Liver (tissue), 9 donors: ENCODE results near the gene SV2B. TPM values are rescaled to one million over a fixed set of nuclear protein-coding genes. Genes with fewer than 3 reads are reported as not detected.

ENCODE experiments used
- DNase-seq: peaks from one replicate; pipeline ENCODE4 v3.0.0-alpha.2; 2017; ENCODE audit warnings: low spot score
- H3K27ac ChIP-seq, 2 donors: one replicate each; pipeline ENCODE4 v1.7.0; 2013; ENCODE audit warnings: inconsistent platforms in 2 of 2, low read length in 2 of 2, control low read depth in 1 of 2, low read depth in 1 of 2, mild to moderate bottlenecking in 1 of 2
- H3K27me3 ChIP-seq, 4 donors: one replicate each; pipeline versions ENCODE4 v1.6.1 to v1.7.0; 2013; ENCODE audit warnings: low read length in 3 of 4, inconsistent platforms in 1 of 4, mild to moderate bottlenecking in 1 of 4, moderate library complexity in 1 of 4; ENCODE audit not compliant: control insufficient read depth in 4 of 4, insufficient read depth in 4 of 4
- H3K36me3 ChIP-seq, 4 donors: one replicate each; pipeline versions ENCODE4 v1.6.1 to v1.7.0; 2013; ENCODE audit warnings: low read length in 3 of 4, mild to moderate bottlenecking in 3 of 4, low read depth in 1 of 4, moderate library complexity in 1 of 4; ENCODE audit not compliant: control insufficient read depth in 4 of 4, insufficient read depth in 3 of 4
- H3K4me1 ChIP-seq, 4 donors: one replicate each; pipeline versions ENCODE4 v1.6.1 to v1.7.0; 2013; ENCODE audit warnings: low read length in 3 of 4, mild to moderate bottlenecking in 3 of 4, moderate library complexity in 1 of 4; ENCODE audit not compliant: control insufficient read depth in 4 of 4, insufficient read depth in 4 of 4
- H3K4me3 ChIP-seq, 3 donors: one replicate each; pipeline versions ENCODE4 v1.6.1 to v1.7.0; 2013; ENCODE audit warnings: low read length in 3 of 3, control low read depth in 1 of 3, low read depth in 1 of 3, mild to moderate bottlenecking in 1 of 3
- H3K9ac ChIP-seq, 2 donors: one replicate each; pipeline ENCODE4 v1.7.0; 2013; ENCODE audit warnings: low read length in 2 of 2, mild to moderate bottlenecking in 2 of 2, moderate library complexity in 2 of 2, control low read depth in 1 of 2, low read depth in 1 of 2
- H3K9me3 ChIP-seq, 4 donors: one replicate each; pipeline versions ENCODE4 v1.6.1 to v1.7.0; 2013; ENCODE audit warnings: low read length in 3 of 4; ENCODE audit not compliant: control insufficient read depth in 4 of 4
- ATF3 ChIP-seq: IDR thresholded peaks from 2 replicates; pipeline ENCODE4 v1.6.1; 2016; ENCODE audit warnings: antibody characterized with exemption
- EGR1 ChIP-seq, 2 donors: IDR thresholded peaks; 2 replicates each; pipeline ENCODE4 v1.6.1; 2016 to 2018; ENCODE audit warnings: antibody characterized with exemption in 2 of 2, low read depth in 2 of 2
- FOXA1 ChIP-seq: IDR thresholded peaks from 2 replicates; pipeline ENCODE4 v1.6.1; 2016; ENCODE audit warnings: antibody characterized with exemption
- FOXA2 ChIP-seq: IDR thresholded peaks from 2 replicates; pipeline ENCODE4 v1.6.1; 2016; ENCODE audit warnings: antibody characterized with exemption
- GABPA ChIP-seq, 2 donors: IDR thresholded peaks in 1 of 2; conservative IDR thresholded peaks in 1 of 2; 2 replicates each; pipeline ENCODE4 v1.6.1; 2016; ENCODE audit warnings: antibody characterized with exemption in 2 of 2, mild to moderate bottlenecking in 1 of 2, moderate library complexity in 1 of 2
- HNF4A ChIP-seq, 2 donors: conservative IDR thresholded peaks; 2 replicates each; pipeline ENCODE4 v1.6.1; 2016; ENCODE audit warnings: antibody characterized with exemption in 2 of 2, mild to moderate bottlenecking in 2 of 2
- HNF4G ChIP-seq: IDR thresholded peaks from 2 replicates; pipeline ENCODE4 v1.6.1; 2016; ENCODE audit warnings: antibody characterized with exemption
- JUND ChIP-seq, 2 donors: IDR thresholded peaks; 2 replicates each; pipeline ENCODE4 v1.6.1; 2016; ENCODE audit warnings: antibody characterized with exemption in 2 of 2
- MAX ChIP-seq: IDR thresholded peaks from 2 replicates; pipeline ENCODE4 v1.6.1; 2016; ENCODE audit warnings: antibody characterized with exemption
- NR2F2 ChIP-seq: IDR thresholded peaks from 2 replicates; pipeline ENCODE4 v1.6.1; 2016; ENCODE audit warnings: antibody characterized with exemption
- RAD21 ChIP-seq, 2 donors: IDR thresholded peaks; 2 replicates each; pipeline ENCODE4 v1.6.1; 2016; ENCODE audit warnings: antibody characterized with exemption in 2 of 2, mild to moderate bottlenecking in 2 of 2
- REST ChIP-seq: IDR thresholded peaks from 2 replicates; pipeline ENCODE4 v1.6.1; 2016; ENCODE audit warnings: antibody characterized with exemption, mild to moderate bottlenecking
- RXRA ChIP-seq, 2 donors: IDR thresholded peaks; 2 replicates each; pipeline ENCODE4 v1.6.1; 2017 to 2018; ENCODE audit warnings: antibody characterized with exemption in 2 of 2, mild to moderate bottlenecking in 1 of 2
- SP1 ChIP-seq: IDR thresholded peaks from 2 replicates; pipeline ENCODE4 v1.6.1; 2018; ENCODE audit warnings: antibody characterized with exemption, mild to moderate bottlenecking
- YY1 ChIP-seq: IDR thresholded peaks from 2 replicates; pipeline ENCODE4 v1.6.1; 2016; ENCODE audit warnings: antibody characterized with exemption, mild to moderate bottlenecking
- ZBTB33 ChIP-seq: IDR thresholded peaks from 2 replicates; pipeline ENCODE4 v1.6.1; 2016; ENCODE audit warnings: antibody characterized with exemption
- WGBS: extraction: QIAGEN DNeasy Blood & Tissue Kit; methylation state at CpG from one replicate; pipeline ENCODE4 v1.1.7; 2013; 5-methylcytosine and 5-hydroxymethylcytosine counted together
- polyA plus RNA-seq, 2 donors: library from polyadenylated mRNA; stranded (reverse) in 1 of 2; unstranded in 1 of 2; fragments of 200-250 nt in 1 of 2; fragments of >200 nt in 1 of 2; fragmentation: Nextera tagmentation in 1 of 2; extraction: Ambion mirVana in 1 of 2; gene quantifications; one replicate each; pipeline versions ENCODE4 v1.2.1 to v1.2.3, GENCODE V29; 2013 to 2015
- total RNA-seq, 2 donors: library from RNA; depleted of rRNA; stranded (reverse); fragments of >200 nt; gene quantifications; one replicate each; pipeline ENCODE4 v1.2.3, GENCODE V29; 2014
- donor health status: healthy.
- donor health status: healthy.
- donor health status: healthy.
- donor health status: healthy.
- donor health status: healthy.

Gene SV2B
- total and polyA plus RNA-seq, 4 donors: 0.08 to 0.16 (median 0.09) TPM; not detected in 1

- TF ChIP-seq MAX (no peak), FOXA1 (no peak)
These were observed 211.9 kb downstream of the SV2B start (continued) for GRCh38 chr15:91311986-91312385.

- Histone ChIP-seq H3K9ac (no peak overlapping the region), H3K9me3 (no peaks in the 10 kb centered on the region), H3K27me3 (no peaks in the 10 kb centered on the region), H3K4me1 (peaks cover 0 to 22% (median 9%) of the 10 kb centered on the region in 4 donors), H3K4me3 (no peak overlapping the region), H3K36me3 (no peaks in the 10 kb centered on the region), H3K27ac (no peak overlapping the region)
- TF ChIP-seq RXRA (IDR thresholded peaks at IDR 0.05) (no peak), HNF4A (conservative IDR thresholded peaks at IDR 0.05) (no peak), REST (no peak), JUND (IDR thresholded peaks at IDR 0.05) (no peak), FOXA2 (no peak), EGR1 (IDR thresholded peaks at IDR 0.05; ENCODE audit: low read depth in 2 of 2) (no peak), GABPA (IDR thresholded peaks at IDR 0.05 in 1 of 2, conservative IDR thresholded peaks at IDR 0.05 in 1 of 2) (no peak), YY1 (no peak), MAX (no peak), ATF3 (no peak)
- WGBS: 88% methylated on average over 7 of the region's 7 CpGs
- no peak for DNase-seq
These were observed 216.1 kb downstream of the SV2B start for GRCh38 chr15:91316126-91316525.

- no peaks in the 10 kb centered on the region for H3K27me3 ChIP-seq
- no peaks in the 10 kb centered on the region for H3K9me3 ChIP-seq
- DNase-seq: no peak
- WGBS: 89% methylated on average over 3 of the region's 3 CpGs
- H3K4me1 ChIP-seq: peaks cover 0 to 14% (median 4%) of the 10 kb centered on the region in 4 donors
- H3K27ac ChIP-seq: no peak overlapping the region
- TF ChIP-seq YY1 (no peak), FOXA2 (no peak), NR2F2 (no peak), HNF4A (conservative IDR thresholded peaks at IDR 0.05) (no peak), FOXA1 (no peak), RAD21 (IDR thresholded peaks at IDR 0.05) (no peak), EGR1 (IDR thresholded peaks at IDR 0.05; ENCODE audit: low read depth in 2 of 2) (no peak), HNF4G (no peak), SP1 (no peak), REST (no peak), RXRA (IDR thresholded peaks at IDR 0.05) (no peak), ZBTB33 (no peak), GABPA (IDR thresholded peaks at IDR 0.05 in 1 of 2, conservative IDR thresholded peaks at IDR 0.05 in 1 of 2) (no peak), MAX (no peak), ATF3 (no peak)
- no peaks in the 10 kb centered on the region for H3K36me3 ChIP-seq
- no peak overlapping the region for H3K9ac ChIP-seq
- H3K4me3 ChIP-seq: no peak overlapping the region
These were observed 218.5 kb downstream of the SV2B start for GRCh38 chr15:91318516-91318915.
